SU-DHL-6 (cell line): ENCODE results near the gene VAPA.

Experiments used
- H2AFZ ChIP-seq: fragments of 200-600 bp; sonication (generic); 2 replicates; pipeline ENCODE4 v1.6.1; 2014; ENCODE audit warnings: low read depth, mild to moderate bottlenecking, moderate library complexity, mixed read lengths, antibody characterized with exemption, low read length; ENCODE audit not compliant: severe bottlenecking
- H3F3A ChIP-seq: fragments of 200-600 bp; shearing (Covaris generic); 2 replicates; pipeline ENCODE4 v1.6.0; 2016; ENCODE audit warnings: antibody characterized with exemption, mild to moderate bottlenecking; ENCODE audit not compliant: insufficient read depth
- H3K27ac ChIP-seq: fragments of 200-600 bp; sonication (generic); 2 replicates; pipeline ENCODE4 v1.5.1; 2016; ENCODE audit warnings: low read depth, mild to moderate bottlenecking, low read length, moderate library complexity, mixed read lengths
- H3K27me3 ChIP-seq: fragments of 200-600 bp; sonication (generic), shearing (Covaris generic); 2 replicates; pipeline ENCODE4 v1.6.0; 2014; ENCODE audit warnings: mild to moderate bottlenecking, low read length
- H3K36me3 ChIP-seq: fragments of 200-600 bp; sonication (generic); 2 replicates; pipeline ENCODE4 v1.6.1; 2014; ENCODE audit warnings: mild to moderate bottlenecking, low read length, mixed read lengths
- H3K4me2 ChIP-seq: fragments of 300-600, 200-600 bp; shearing (Covaris generic), sonication (generic); 2 replicates; pipeline ENCODE4 v1.6.0; 2014; ENCODE audit warnings: low read length, low read depth, mild to moderate bottlenecking; ENCODE audit not compliant: poor library complexity, severe bottlenecking
- H3K4me3 ChIP-seq: fragments of 200-600 bp; sonication (generic); 2 replicates; pipeline ENCODE4 v1.5.1; 2014; ENCODE audit warnings: antibody characterized with exemption, low read length, mild to moderate bottlenecking, mixed read lengths; ENCODE audit not compliant: insufficient read depth, poor library complexity, severe bottlenecking
- H3K79me2 ChIP-seq: fragments of 200-600 bp; sonication (generic); 2 replicates; pipeline ENCODE4 v1.6.1; 2014; ENCODE audit warnings: mild to moderate bottlenecking, low read length, moderate library complexity; ENCODE audit not compliant: insufficient read depth
- H3K9ac ChIP-seq: fragments of 200-600 bp; sonication (generic); 2 replicates; pipeline ENCODE4 v1.7.0; 2014; ENCODE audit warnings: mild to moderate bottlenecking, low read length
- H3K9me2 ChIP-seq: fragments of 200-600 bp; sonication (generic); replicated peaks from 2 replicates; pipeline ENCODE4 v1.6.1; 2014; ENCODE audit warnings: low read length; ENCODE audit not compliant: insufficient read depth
- H3K9me3 ChIP-seq: fragments of 200-600 bp; sonication (generic); 2 replicates; pipeline ENCODE4 v1.6.1; 2014; ENCODE audit warnings: low read length, mixed read lengths; ENCODE audit not compliant: insufficient read depth
- H4K20me1 ChIP-seq: fragments of 200-600 bp; sonication (generic); 2 replicates; pipeline ENCODE4 v1.6.1; 2014; ENCODE audit warnings: low read depth, mild to moderate bottlenecking, antibody characterized with exemption, low read length, moderate library complexity, mixed read lengths
- CTCF ChIP-seq: fragments of 200-600 bp; sonication (generic); IDR thresholded peaks from one replicate; pipeline ENCODE4 v1.5.1; 2017; ENCODE audit warnings: antibody characterized with exemption, mild to moderate bottlenecking, low read length, moderate library complexity; ENCODE audit not compliant: insufficient read depth, poor library complexity, severe bottlenecking
- EZH2phosphoT487 ChIP-seq: fragments of 200-600 bp; sonication (generic), shearing (Covaris generic); conservative IDR thresholded peaks from 2 replicates; pipeline ENCODE4 v1.6.1; 2018; ENCODE audit warnings: mild to moderate bottlenecking, antibody characterized with exemption, low read length, moderate library complexity, mixed read lengths

The VAPA gene

GRCh38 chr18:9988665-9989064, 74.8 kb downstream of the VAPA start:
- no peak overlapping the region for H3K4me3 ChIP-seq
- H3K9ac ChIP-seq = no peak overlapping the region
- no peaks in the 10 kb centered on the region for H3F3A ChIP-seq
- H3K27ac ChIP-seq = no peak overlapping the region
- H4K20me1 ChIP-seq = no peaks in the 10 kb centered on the region
- H2AFZ ChIP-seq = no peak overlapping the region
- no peaks in the 10 kb centered on the region for H3K36me3 ChIP-seq
- no peaks in the 10 kb centered on the region for H3K9me2 ChIP-seq
- no peaks in the 10 kb centered on the region for H3K9me3 ChIP-seq
- no peaks in the 10 kb centered on the region for H3K27me3 ChIP-seq
- no peak overlapping the region for H3K4me2 ChIP-seq
- TF ChIP-seq CTCF (no peak), EZH2phosphoT487 (no peak)
- no peaks in the 10 kb centered on the region for H3K79me2 ChIP-seq

GRCh38 chr18:9989481-9989880, 75.7 kb downstream of the VAPA start:
- Histone ChIP-seq H3F3A (no peaks in the 10 kb centered on the region), H3K36me3 (no peaks in the 10 kb centered on the region), H3K9ac (no peak overlapping the region), H3K4me2 (no peak overlapping the region), H3K4me3 (no peak overlapping the region), H3K79me2 (no peaks in the 10 kb centered on the region), H3K27ac (no peak overlapping the region), H3K27me3 (no peaks in the 10 kb centered on the region), H4K20me1 (no peaks in the 10 kb centered on the region), H3K9me2 (no peaks in the 10 kb centered on the region), H2AFZ (no peak overlapping the region), H3K9me3 (no peaks in the 10 kb centered on the region)
- no peak for TF ChIP-seq CTCF

GRCh38 chr18:9991011-9992000, 77.5 kb downstream of the VAPA start:
- Histone ChIP-seq H3K4me3 (no peak overlapping the region), H3F3A (no peaks in the 10 kb centered on the region), H2AFZ (no peak overlapping the region), H3K9ac (no peak overlapping the region), H3K27me3 (no peaks in the 10 kb centered on the region), H3K4me2 (no peak overlapping the region), H3K9me2 (no peaks in the 10 kb centered on the region), H4K20me1 (no peaks in the 10 kb centered on the region), H3K79me2 (no peaks in the 10 kb centered on the region), H3K36me3 (no peaks in the 10 kb centered on the region), H3K9me3 (no peaks in the 10 kb centered on the region), H3K27ac (no peak overlapping the region)
- TF ChIP-seq CTCF = no peak
- TF ChIP-seq EZH2phosphoT487 = no peak
